B cell (primary cell): ENCODE results near the gene RBPJ.

Experiments
- CTCF ChIP-seq: fragments of 200-600 bp; IDR thresholded peaks from one replicate; pipeline ENCODE4 v1.8.0; 2022; ENCODE audit warnings: antibody characterized with exemption, mild to moderate bottlenecking
- EZH2 ChIP-seq: IDR thresholded peaks from 2 replicates; pipeline ENCODE4 v1.6.1; 2012; ENCODE audit warnings: borderline replicate concordance, low read depth, mild to moderate bottlenecking, moderate library complexity, low read length; ENCODE audit not compliant: insufficient read depth, poor library complexity, severe bottlenecking

GRCh38 chr4:26299254-26299882 lies 21.4 kb upstream of the RBPJ start:
- TF ChIP-seq CTCF (no peak), EZH2 (no peak)
